Right atrium auricular region (tissue), 2 donors: ENCODE data around the gene GIGYF1. TPM values are rescaled to one million over a fixed set of nuclear protein-coding genes. Genes with fewer than 3 reads are reported as not detected.

Experiments used
- DNase-seq: peaks from one replicate; pipeline ENCODE4 v3.0.0-alpha.2; 2019; ENCODE audit warnings: low spot score
- H3K27ac ChIP-seq, 2 donors: fragments of 200-600 bp; sonication (generic); 1 replicate in 1 of 2; 2 replicates in 1 of 2; pipeline ENCODE4 v1.5.1; 2016 to 2019
- H3K27me3 ChIP-seq, 2 donors: fragments of 200-600 bp; sonication (generic); one replicate each; pipeline versions ENCODE4 v1.5.1 to v1.6.0; 2017 to 2019
- H3K36me3 ChIP-seq: fragments of 200-600 bp; sonication (generic); one replicate; pipeline ENCODE4 v1.5.1; 2016
- H3K4me1 ChIP-seq, 2 donors: fragments of 200-600 bp; sonication (generic); one replicate each; pipeline versions ENCODE4 v1.5.1 to v1.6.0; 2017 to 2019
- H3K4me3 ChIP-seq, 2 donors: fragments of 200-600 bp; sonication (generic); 1 replicate in 1 of 2; 2 replicates in 1 of 2; pipeline ENCODE4 v1.5.1; 2017 to 2019; ENCODE audit warnings: mild to moderate bottlenecking in 1 of 2, moderate library complexity in 1 of 2
- H3K9me3 ChIP-seq, 2 donors: fragments of 200-600 bp; sonication (generic); one replicate each; pipeline ENCODE4 v1.5.1; 2019
- total RNA-seq, 2 donors: library from RNA; depleted of rRNA; stranded (reverse); fragments of >200 nt; gene quantifications; one replicate each; pipeline ENCODE4 v1.1.0, GENCODE V29; 2016
- TF ChIP-seq, protein P1 (sequence below), 2 donors: fragments of 200-600 bp; sonication (generic); IDR thresholded peaks; one replicate each; pipeline ENCODE4 v1.5.1; 2019; ENCODE audit warnings: antibody characterized with exemption in 2 of 2

The GIGYF1 gene
- total RNA-seq, 2 donors from 2014 or later = 13.4 to 17.4 TPM

DNA sequence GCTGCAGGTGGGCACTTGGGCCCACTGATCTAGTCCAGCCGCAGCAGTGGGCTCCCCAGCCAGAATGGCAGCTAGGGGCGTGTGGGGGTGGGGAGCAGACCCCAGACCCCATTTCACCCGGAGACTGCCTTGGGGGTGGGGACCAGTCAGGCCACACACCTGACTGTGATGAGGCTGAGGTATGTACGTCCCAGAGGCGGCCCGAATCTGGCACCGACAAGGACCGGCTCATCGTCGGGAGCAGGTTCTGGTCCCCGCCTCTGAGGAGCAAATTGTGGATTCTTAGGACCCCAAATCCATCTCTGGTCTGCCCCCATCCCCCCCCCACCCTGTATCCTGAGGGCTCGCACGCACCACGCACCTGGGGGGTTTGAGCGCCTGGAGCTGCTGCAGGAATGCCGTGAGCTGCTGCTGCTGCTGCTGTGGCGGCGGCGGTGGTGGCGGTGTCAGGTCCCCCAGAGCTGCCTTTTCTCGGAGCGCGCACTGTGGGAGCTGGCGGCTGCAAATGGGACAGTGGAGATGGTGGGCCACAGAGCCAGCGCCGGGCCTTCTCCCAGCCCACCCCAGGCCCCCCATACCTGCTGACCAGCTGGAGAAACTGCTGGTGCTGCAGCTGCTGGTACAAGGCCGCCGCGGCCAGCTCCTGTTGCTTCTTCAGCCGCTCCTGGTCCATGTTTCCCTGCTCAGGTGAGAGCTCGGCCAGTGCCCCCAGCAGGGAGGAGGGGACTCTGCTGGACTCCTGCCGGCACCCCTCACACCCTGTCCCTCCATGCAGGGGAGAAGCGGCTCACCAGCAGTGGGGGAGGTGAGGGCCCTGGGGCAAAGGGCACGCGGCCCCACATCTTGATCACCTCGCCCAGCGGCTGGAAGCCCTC, 10.2 kb downstream of the GIGYF1 start:
- Histone ChIP-seq H3K4me3 (no peak overlapping the region), H3K4me1 (peaks cover 0 to 26% of the 10 kb centered on the region in 2 donors), H3K36me3 (peaks cover 92% of the 10 kb centered on the region), H3K9me3 (no peaks in the 10 kb centered on the region), H3K27me3 (no peaks in the 10 kb centered on the region), H3K27ac (no peak overlapping the region)
- TF ChIP-seq, protein P1, sequence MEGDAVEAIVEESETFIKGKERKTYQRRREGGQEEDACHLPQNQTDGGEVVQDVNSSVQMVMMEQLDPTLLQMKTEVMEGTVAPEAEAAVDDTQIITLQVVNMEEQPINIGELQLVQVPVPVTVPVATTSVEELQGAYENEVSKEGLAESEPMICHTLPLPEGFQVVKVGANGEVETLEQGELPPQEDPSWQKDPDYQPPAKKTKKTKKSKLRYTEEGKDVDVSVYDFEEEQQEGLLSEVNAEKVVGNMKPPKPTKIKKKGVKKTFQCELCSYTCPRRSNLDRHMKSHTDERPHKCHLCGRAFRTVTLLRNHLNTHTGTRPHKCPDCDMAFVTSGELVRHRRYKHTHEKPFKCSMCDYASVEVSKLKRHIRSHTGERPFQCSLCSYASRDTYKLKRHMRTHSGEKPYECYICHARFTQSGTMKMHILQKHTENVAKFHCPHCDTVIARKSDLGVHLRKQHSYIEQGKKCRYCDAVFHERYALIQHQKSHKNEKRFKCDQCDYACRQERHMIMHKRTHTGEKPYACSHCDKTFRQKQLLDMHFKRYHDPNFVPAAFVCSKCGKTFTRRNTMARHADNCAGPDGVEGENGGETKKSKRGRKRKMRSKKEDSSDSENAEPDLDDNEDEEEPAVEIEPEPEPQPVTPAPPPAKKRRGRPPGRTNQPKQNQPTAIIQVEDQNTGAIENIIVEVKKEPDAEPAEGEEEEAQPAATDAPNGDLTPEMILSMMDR (IDR thresholded peaks at IDR 0.05) = no peak
- DNase-seq = no peak

- TF ChIP-seq, protein P1 (IDR thresholded peaks at IDR 0.05) = no peak
- Histone ChIP-seq H3K4me3 (no peak overlapping the region), H3K36me3 (peaks cover 93% of the 10 kb centered on the region), H3K4me1 (peaks cover 0 to 26% of the 10 kb centered on the region in 2 donors), H3K9me3 (no peaks in the 10 kb centered on the region), H3K27me3 (no peaks in the 10 kb centered on the region), H3K27ac (no peak overlapping the region)
- no peak for DNase-seq
Measured at GRCh38 chr7:100682991-100683658, 10.9 kb downstream of the GIGYF1 start.

- TF ChIP-seq, protein P1 (IDR thresholded peaks at IDR 0.05) = no peak
- no peaks in the 10 kb centered on the region for H3K9me3 ChIP-seq
- no peak for DNase-seq
- H3K4me1 ChIP-seq = peaks cover 0 to 26% of the 10 kb centered on the region in 2 donors
- no peaks in the 10 kb centered on the region for H3K27me3 ChIP-seq
- H3K4me3 ChIP-seq = no peak overlapping the region
- no peak overlapping the region for H3K27ac ChIP-seq
- peaks cover 93% of the 10 kb centered on the region for H3K36me3 ChIP-seq
Measured at GRCh38 chr7:100682228-100682741, 11.8 kb downstream of the GIGYF1 start.

- Histone ChIP-seq H3K27me3 (no peaks in the 10 kb centered on the region), H3K4me1 (peaks cover 0 to 29% of the 10 kb centered on the region in 2 donors), H3K9me3 (no peaks in the 10 kb centered on the region), H3K4me3 (no peak overlapping the region), H3K36me3 (peaks cover 93% of the 10 kb centered on the region), H3K27ac (no peak overlapping the region)
- no peak for DNase-seq
- TF ChIP-seq, protein P1 (IDR thresholded peaks at IDR 0.05) = no peak
Measured at GRCh38 chr7:100681491-100682227, 12.4 kb downstream of the GIGYF1 start.

DNA sequence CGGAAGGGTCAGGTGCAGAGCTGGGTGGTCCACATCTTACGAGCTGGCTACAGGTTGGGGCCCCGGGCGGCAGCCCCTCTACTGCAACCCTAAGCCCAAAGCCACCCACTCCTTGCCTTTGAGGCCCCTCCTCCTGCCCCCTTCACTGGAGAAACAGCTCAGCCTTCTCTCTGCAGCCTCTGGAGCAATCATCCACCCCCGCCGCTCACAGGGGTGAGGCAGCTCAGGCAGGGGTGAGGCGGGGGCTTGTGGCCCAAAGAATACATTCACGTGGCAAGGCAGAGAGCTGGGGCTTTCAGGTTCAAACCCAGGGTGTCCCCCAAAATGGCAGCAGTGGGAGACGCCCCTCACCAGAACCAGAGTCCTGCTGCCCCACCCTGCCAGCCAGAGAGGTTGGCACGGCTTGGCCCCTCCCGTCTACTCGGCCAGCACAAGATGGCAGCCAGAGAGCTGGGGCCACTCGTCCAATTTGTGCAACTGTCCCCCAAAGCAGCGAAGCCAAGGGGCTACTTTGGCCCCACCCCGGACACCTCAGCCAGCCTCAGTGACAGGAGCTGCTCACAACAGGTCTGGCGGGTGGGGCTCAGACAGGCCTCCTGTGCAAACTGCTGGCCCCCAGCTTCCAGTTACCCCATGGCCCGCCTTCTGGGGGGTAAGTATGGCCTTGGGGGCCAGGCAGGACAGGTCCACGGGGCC, 13.3 kb downstream of the GIGYF1 start:
- H3K9me3 ChIP-seq = no peaks in the 10 kb centered on the region
- H3K4me1 ChIP-seq = peaks cover 0 to 37% of the 10 kb centered on the region in 2 donors
- no peaks in the 10 kb centered on the region for H3K27me3 ChIP-seq
- H3K36me3 ChIP-seq = peaks cover 89% of the 10 kb centered on the region
- H3K4me3 ChIP-seq = no peak overlapping the region
- peak overlapping the region in 1 of 2 donors; percentile 53 for H3K27ac ChIP-seq
- TF ChIP-seq, protein P1 (IDR thresholded peaks at IDR 0.05) = no peak
- no peak for DNase-seq
